ENCODE measurements around the gene LMAN1L. TPM values are rescaled to one million over a fixed set of nuclear protein-coding genes. Genes with fewer than 3 reads are reported as not detected.

LMAN1L gene
- not detected for polyA plus RNA-seq (ENCODE audit: low read depth in 6 of 6)

DNA sequence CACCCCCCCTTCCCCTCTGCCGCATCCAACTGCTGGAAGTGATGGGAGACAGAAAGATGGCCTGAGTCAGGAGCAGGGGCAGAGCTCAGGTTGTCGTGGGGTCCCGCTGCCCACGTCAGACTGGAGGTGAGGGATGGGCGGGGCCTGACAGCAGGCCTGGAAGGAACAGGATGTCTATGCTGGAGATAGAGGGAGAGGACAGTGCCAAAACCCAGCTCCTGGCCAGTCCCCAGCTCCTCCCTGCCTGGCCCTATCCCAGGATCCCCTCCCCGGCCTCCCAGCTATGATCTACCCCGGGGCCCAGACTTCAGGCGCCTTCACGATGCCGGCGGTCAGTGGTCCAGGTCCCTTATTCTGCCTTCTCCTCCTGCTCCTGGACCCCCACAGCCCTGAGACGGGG, at the start of gene LMAN1L:
TSS of gene LMAN1L (plus strand) at position 303 of the 400 bp plus-strand sequence. CDS start at position 323, 20 bp downstream.
- H3K9me3 Mint-ChIP-seq, result no peaks in the 10 kb centered on the region
- H3K27ac Mint-ChIP-seq, result peak within 1 kb of the TSS in 2 of 6 donors; percentile 15 to 34
- no peaks in the 10 kb centered on the region for H3K36me3 Mint-ChIP-seq
- H3K27me3 Mint-ChIP-seq, result peaks cover 0 to 9% (median 0%) of the 10 kb centered on the region in 3 donors
- H3K4me3 Mint-ChIP-seq, result peak within 1 kb of the TSS in 1 of 8 donors; percentile 56
- DNase-seq (no peak), ATAC-seq (ENCODE audit: low read depth in 2 of 2) (no peak)
- peaks cover 28 to 32% (median 30%) of the 10 kb centered on the region in 3 donors for H3K4me1 Mint-ChIP-seq

GRCh38 chr15:74763416-74763815, 49.2 kb upstream of the LMAN1L start:
- no peak overlapping the region for H3K27ac Mint-ChIP-seq
- H3K36me3 Mint-ChIP-seq, result no peaks in the 10 kb centered on the region
- no peak for ATAC-seq (ENCODE audit: low read depth in 2 of 2)
- peaks cover 0 to 15% (median 9%) of the 10 kb centered on the region in 3 donors for H3K27me3 Mint-ChIP-seq
- no peak overlapping the region for H3K4me3 Mint-ChIP-seq
- peaks cover 0 to 2% (median 0%) of the 10 kb centered on the region in 3 donors for H3K4me1 Mint-ChIP-seq
- DNase-seq, result no peak
- no peaks in the 10 kb centered on the region for H3K9me3 Mint-ChIP-seq

GRCh38 chr15:74767167-74768098, 45.2 kb upstream of the LMAN1L start:
- H3K27ac Mint-ChIP-seq, result no peak overlapping the region
- no peak for ATAC-seq (ENCODE audit: low read depth in 2 of 2)
- H3K36me3 Mint-ChIP-seq, result no peaks in the 10 kb centered on the region
- peaks cover 9 to 28% (median 24%) of the 10 kb centered on the region in 3 donors for H3K4me1 Mint-ChIP-seq
- H3K4me3 Mint-ChIP-seq, result no peak overlapping the region
- peaks cover 0 to 14% (median 9%) of the 10 kb centered on the region in 3 donors for H3K27me3 Mint-ChIP-seq
- H3K9me3 Mint-ChIP-seq, result no peaks in the 10 kb centered on the region
- no peak for DNase-seq

- ATAC-seq (ENCODE audit: low read depth in 2 of 2) (no peak), DNase-seq (no peak)
- Mint-ChIP-seq H3K4me1 (peaks cover 17 to 34% (median 32%) of the 10 kb centered on the region in 3 donors), H3K27ac (peak overlapping the region in 2 of 6 donors; percentile 1), H3K9me3 (no peaks in the 10 kb centered on the region), H3K4me3 (peak overlapping the region in 2 of 8 donors; percentile 39 to 73), H3K27me3 (peaks cover 0 to 9% (median 7%) of the 10 kb centered on the region in 3 donors), H3K36me3 (no peaks in the 10 kb centered on the region)
Observed at GRCh38 chr15:74768099-74768770, 44.4 kb upstream of the LMAN1L start.

DNA sequence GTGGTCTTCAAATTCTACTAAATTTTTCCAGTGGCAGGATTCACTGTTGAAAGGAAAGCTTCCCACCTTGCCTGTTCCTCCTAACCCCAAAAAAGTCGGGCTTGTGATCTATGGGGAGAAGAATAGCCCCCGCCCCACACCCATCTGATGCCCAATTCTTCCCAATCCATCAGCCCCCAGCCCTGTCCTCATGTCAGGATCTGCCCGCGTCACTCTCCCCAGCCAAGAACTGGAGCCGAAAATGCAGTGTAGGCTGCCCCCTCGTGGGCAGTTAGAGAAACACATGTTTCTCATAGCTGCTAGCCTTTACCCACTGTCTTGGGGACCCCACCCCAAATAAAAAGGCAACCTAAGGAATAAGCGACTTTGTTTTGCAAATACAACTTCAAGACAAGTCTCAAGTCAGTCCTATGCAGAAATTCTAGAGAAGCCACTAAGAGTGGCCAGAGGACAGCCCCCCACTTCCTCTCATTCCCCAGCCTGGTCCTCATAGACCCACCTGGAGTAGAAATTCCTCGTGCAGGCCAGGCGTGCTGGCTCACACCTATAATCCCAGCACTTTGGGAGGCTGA, 43.8 kb upstream of the LMAN1L start:
- DNase-seq, result peak; percentile 48
- H3K36me3 Mint-ChIP-seq, result no peaks in the 10 kb centered on the region
- H3K9me3 Mint-ChIP-seq, result no peaks in the 10 kb centered on the region
- peaks cover 0 to 9% (median 6%) of the 10 kb centered on the region in 3 donors for H3K27me3 Mint-ChIP-seq
- peaks cover 24 to 40% (median 38%) of the 10 kb centered on the region in 3 donors for H3K4me1 Mint-ChIP-seq
- ATAC-seq (ENCODE audit: low read depth in 2 of 2), result peak in 1 of 2 donors; percentile 27
- H3K27ac Mint-ChIP-seq, result peak overlapping the region in 3 of 6 donors; percentile 1 to 39 (median 1)
- H3K4me3 Mint-ChIP-seq, result peak overlapping the region in 3 of 8 donors; percentile 8 to 73 (median 39)

- Mint-ChIP-seq H3K36me3 (no peaks in the 10 kb centered on the region), H3K27me3 (peaks cover 0 to 9% (median 6%) of the 10 kb centered on the region in 3 donors), H3K9me3 (no peaks in the 10 kb centered on the region), H3K4me1 (peaks cover 27 to 47% (median 44%) of the 10 kb centered on the region in 3 donors), H3K27ac (peak overlapping the region in 1 of 6 donors; percentile 21), H3K4me3 (no peak overlapping the region)
- DNase-seq (no peak), ATAC-seq (ENCODE audit: low read depth in 2 of 2) (no peak)
Observed at GRCh38 chr15:74769463-74770025, 43.1 kb upstream of the LMAN1L start.

DNA sequence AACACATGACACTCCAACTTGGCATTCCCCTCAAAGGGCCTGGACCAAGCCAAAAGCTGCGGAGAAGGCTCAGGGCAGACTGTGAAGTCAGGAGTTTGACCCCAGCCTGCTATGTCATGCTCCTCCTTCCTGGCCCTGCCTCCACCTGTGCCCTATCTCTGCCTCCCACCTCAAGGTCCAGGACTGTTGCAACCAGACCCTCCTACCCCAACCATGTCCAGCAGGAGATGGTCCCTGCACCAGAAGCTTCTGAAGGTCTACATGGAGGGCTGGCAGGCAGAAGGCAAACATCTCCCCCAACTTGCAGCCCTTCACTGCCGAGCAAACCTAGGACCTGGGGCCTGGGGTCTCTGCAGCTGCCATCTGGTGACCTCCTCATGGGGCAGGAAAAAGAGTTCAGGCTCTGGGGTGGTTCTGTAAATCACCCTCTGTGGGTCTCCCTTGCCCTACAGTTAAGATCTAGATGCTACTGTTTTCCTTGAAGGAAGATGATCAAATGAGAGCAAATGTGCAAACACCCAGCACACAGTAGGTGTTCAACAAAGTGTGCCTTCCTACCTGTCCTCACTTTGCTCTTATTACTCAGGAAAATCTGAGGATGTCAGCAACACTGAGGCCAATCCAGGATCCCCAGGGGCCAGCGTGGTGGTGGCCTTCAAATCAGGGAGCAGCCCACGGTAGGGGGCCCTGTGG, 42.3 kb upstream of the LMAN1L start:
- no peaks in the 10 kb centered on the region for H3K36me3 Mint-ChIP-seq
- peaks cover 34 to 55% (median 52%) of the 10 kb centered on the region in 3 donors for H3K4me1 Mint-ChIP-seq
- DNase-seq (no peak), ATAC-seq (ENCODE audit: low read depth in 2 of 2) (no peak)
- peak overlapping the region in 1 of 8 donors; percentile 41 for H3K4me3 Mint-ChIP-seq
- peaks cover 0 to 9% (median 6%) of the 10 kb centered on the region in 3 donors for H3K27me3 Mint-ChIP-seq
- no peaks in the 10 kb centered on the region for H3K9me3 Mint-ChIP-seq
- H3K27ac Mint-ChIP-seq, result peak overlapping the region in 2 of 6 donors; percentile 69 to 96

GRCh38 chr15:74773329-74773728, 39.3 kb upstream of the LMAN1L start:
- H3K4me1 Mint-ChIP-seq, result peaks cover 60 to 85% (median 75%) of the 10 kb centered on the region in 3 donors
- no peaks in the 10 kb centered on the region for H3K9me3 Mint-ChIP-seq
- peak overlapping the region in 7 of 8 donors; percentile 12 to 95 (median 65) for H3K4me3 Mint-ChIP-seq
- H3K27ac Mint-ChIP-seq, result peak overlapping the region in 5 of 6 donors; percentile 4 to 100 (median 62)
- no peaks in the 10 kb centered on the region for H3K36me3 Mint-ChIP-seq
- DNase-seq (no peak), ATAC-seq (ENCODE audit: low read depth in 2 of 2) (no peak)
- peaks cover 0 to 6% (median 5%) of the 10 kb centered on the region in 3 donors for H3K27me3 Mint-ChIP-seq

GRCh38 chr15:74773731-74774252, 38.8 kb upstream of the LMAN1L start:
- Mint-ChIP-seq H3K27me3 (peaks cover 0 to 3% (median 2%) of the 10 kb centered on the region in 3 donors), H3K9me3 (no peaks in the 10 kb centered on the region), H3K27ac (peak overlapping the region in 4 of 6 donors; percentile 4 to 100 (median 74)), H3K4me3 (peak overlapping the region in 7 of 8 donors; percentile 12 to 95 (median 65)), H3K36me3 (no peaks in the 10 kb centered on the region), H3K4me1 (peaks cover 62 to 86% (median 76%) of the 10 kb centered on the region in 3 donors)
- ATAC-seq (ENCODE audit: low read depth in 2 of 2), result no peak
- no peak for DNase-seq

DNA sequence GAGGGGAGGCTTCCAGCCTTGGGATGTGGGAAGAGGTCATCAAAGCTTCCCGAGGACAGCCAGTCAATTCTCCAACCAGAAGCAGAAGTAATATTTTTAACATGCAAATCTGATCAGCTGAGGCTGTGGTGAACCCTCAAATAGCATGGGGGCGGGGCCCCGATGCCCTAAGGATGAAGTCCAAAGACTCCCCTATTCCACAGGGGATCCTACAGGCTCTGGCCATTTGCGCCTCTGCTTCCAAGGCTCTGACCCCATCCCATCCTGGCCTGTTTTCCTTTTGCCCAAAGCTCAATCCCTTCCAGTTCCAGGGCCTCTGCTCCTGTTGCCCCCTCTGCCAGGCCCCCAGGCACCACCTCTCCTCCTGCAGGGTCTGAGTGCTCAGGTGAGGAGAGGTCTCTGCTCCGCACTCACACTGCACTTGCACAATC, 37.5 kb upstream of the LMAN1L start:
- ATAC-seq (ENCODE audit: low read depth in 2 of 2) (no peak), DNase-seq (peak; percentile 60)
- Mint-ChIP-seq H3K36me3 (no peaks in the 10 kb centered on the region), H3K27me3 (no peaks in the 10 kb centered on the region), H3K9me3 (no peaks in the 10 kb centered on the region), H3K4me3 (peak overlapping the region; percentile 66 to 98 (median 90)), H3K27ac (peak overlapping the region; percentile 98 to 100 (median 99)), H3K4me1 (peaks cover 70 to 97% (median 87%) of the 10 kb centered on the region in 3 donors)

- Mint-ChIP-seq H3K27me3 (no peaks in the 10 kb centered on the region), H3K27ac (peak overlapping the region; percentile 99 to 100 (median 99)), H3K4me1 (peaks cover 76 to 100% (median 92%) of the 10 kb centered on the region in 3 donors), H3K9me3 (no peaks in the 10 kb centered on the region), H3K36me3 (no peaks in the 10 kb centered on the region), H3K4me3 (peak overlapping the region; percentile 66 to 98 (median 90))
- ATAC-seq (ENCODE audit: low read depth in 2 of 2) (no peak), DNase-seq (no peak)
Observed at GRCh38 chr15:74775894-74776293, 36.7 kb upstream of the LMAN1L start.

Data from naive B cell (primary cell).